ENCODE results near the gene FKBP15. TPM values are rescaled to one million over a fixed set of nuclear protein-coding genes. Genes with fewer than 3 reads are reported as not detected.

FKBP15 gene
- total and polyA plus RNA-seq, 2 donors from 2014 or later: 11.0 to 34.8 TPM

GRCh38 chr9:113221800-113222481 is 864 bp upstream of the FKBP15 start:
- no peaks in the 10 kb centered on the region for H3K36me3 ChIP-seq (ENCODE audit: control insufficient read depth in 2 of 3, insufficient read depth in 3 of 3, low read length in 3 of 3)
- peak in 1 of 5 donors; percentile 34 for DNase-seq

DNA sequence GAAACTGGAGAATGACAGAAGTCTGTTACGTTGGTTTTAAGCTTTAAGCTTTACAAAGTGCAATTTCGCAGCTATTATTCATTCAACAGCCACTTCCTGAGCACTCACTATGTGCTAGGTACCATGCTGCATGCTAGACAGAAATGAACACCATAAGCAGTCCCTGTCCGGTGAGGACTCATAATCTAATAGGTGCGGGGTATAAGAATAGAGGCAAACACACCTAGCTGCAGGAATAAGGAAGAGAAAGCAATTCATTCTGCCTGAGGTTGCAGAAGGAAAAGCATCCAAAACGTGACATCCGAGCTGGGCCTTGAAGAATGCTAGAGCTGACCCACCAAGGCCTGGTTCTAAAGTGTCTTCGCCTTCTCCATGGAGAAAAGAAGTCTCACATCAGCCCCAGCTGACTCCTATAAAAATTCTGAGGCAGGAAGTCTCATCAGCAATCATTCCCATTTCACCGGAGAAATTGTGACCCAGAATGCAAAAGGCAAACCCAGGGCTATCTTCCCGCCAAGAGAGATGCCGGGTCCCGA is 542 bp downstream of the FKBP15 start:
- H3K9me3 ChIP-seq (ENCODE audit: control insufficient read depth in 2 of 3, insufficient read depth in 1 of 3, low read length in 3 of 3): no peaks in the 10 kb centered on the region
- H3K27me3 ChIP-seq (ENCODE audit: control insufficient read depth, insufficient read depth, low read length): no peaks in the 10 kb centered on the region
- H3K36me3 ChIP-seq (ENCODE audit: control insufficient read depth in 2 of 3, insufficient read depth in 3 of 3, low read length in 3 of 3): no peaks in the 10 kb centered on the region
- peaks cover 4 to 21% (median 16%) of the 10 kb centered on the region in 3 donors for H3K4me1 ChIP-seq (ENCODE audit: control insufficient read depth in 2 of 3, insufficient read depth in 2 of 3, low read depth in 1 of 3, low read length in 3 of 3)
- FAIRE-seq (no peak), DNase-seq (no peak)
- peak overlapping the region; percentile 83 to 88 for H3K27ac ChIP-seq (ENCODE audit: low read depth in 2 of 2, low read length in 2 of 2)
- peak overlapping the region; percentile 78 to 89 (median 84) for H3K4me3 ChIP-seq (ENCODE audit: low read length in 3 of 3)
- intact Hi-C loops (cut with DNase I): no loop called here
- peak overlapping the region; percentile 81 to 92 (median 84) for H3K9ac ChIP-seq (ENCODE audit: low read length in 3 of 3)
- TF ChIP-seq, protein P1, sequence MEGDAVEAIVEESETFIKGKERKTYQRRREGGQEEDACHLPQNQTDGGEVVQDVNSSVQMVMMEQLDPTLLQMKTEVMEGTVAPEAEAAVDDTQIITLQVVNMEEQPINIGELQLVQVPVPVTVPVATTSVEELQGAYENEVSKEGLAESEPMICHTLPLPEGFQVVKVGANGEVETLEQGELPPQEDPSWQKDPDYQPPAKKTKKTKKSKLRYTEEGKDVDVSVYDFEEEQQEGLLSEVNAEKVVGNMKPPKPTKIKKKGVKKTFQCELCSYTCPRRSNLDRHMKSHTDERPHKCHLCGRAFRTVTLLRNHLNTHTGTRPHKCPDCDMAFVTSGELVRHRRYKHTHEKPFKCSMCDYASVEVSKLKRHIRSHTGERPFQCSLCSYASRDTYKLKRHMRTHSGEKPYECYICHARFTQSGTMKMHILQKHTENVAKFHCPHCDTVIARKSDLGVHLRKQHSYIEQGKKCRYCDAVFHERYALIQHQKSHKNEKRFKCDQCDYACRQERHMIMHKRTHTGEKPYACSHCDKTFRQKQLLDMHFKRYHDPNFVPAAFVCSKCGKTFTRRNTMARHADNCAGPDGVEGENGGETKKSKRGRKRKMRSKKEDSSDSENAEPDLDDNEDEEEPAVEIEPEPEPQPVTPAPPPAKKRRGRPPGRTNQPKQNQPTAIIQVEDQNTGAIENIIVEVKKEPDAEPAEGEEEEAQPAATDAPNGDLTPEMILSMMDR (IDR thresholded peaks at IDR 0.05; ENCODE audit: borderline replicate concordance, extremely low read depth, insufficient read depth): no peak

More at GRCh38 chr9:113221800-113222481, 864 bp upstream of the FKBP15 start:
- peak overlapping the region; percentile 71 to 78 for H3K27ac ChIP-seq (ENCODE audit: low read depth in 2 of 2, low read length in 2 of 2)
- TF ChIP-seq, protein P1 (IDR thresholded peaks at IDR 0.05; ENCODE audit: borderline replicate concordance, extremely low read depth, insufficient read depth): no peak
- H3K4me1 ChIP-seq (ENCODE audit: control insufficient read depth in 2 of 3, insufficient read depth in 2 of 3, low read depth in 1 of 3, low read length in 3 of 3): peaks cover 4 to 21% (median 16%) of the 10 kb centered on the region in 3 donors
- intact Hi-C loops (cut with DNase I): no loop called here
- no peak for FAIRE-seq
- no peaks in the 10 kb centered on the region for H3K27me3 ChIP-seq (ENCODE audit: control insufficient read depth, insufficient read depth, low read length)
- H3K9me3 ChIP-seq (ENCODE audit: control insufficient read depth in 2 of 3, insufficient read depth in 1 of 3, low read length in 3 of 3): no peaks in the 10 kb centered on the region
- H3K9ac ChIP-seq (ENCODE audit: low read length in 3 of 3): peak overlapping the region; percentile 85 to 97 (median 91)
- peak overlapping the region; percentile 78 to 98 (median 93) for H3K4me3 ChIP-seq (ENCODE audit: low read length in 3 of 3)

DNA sequence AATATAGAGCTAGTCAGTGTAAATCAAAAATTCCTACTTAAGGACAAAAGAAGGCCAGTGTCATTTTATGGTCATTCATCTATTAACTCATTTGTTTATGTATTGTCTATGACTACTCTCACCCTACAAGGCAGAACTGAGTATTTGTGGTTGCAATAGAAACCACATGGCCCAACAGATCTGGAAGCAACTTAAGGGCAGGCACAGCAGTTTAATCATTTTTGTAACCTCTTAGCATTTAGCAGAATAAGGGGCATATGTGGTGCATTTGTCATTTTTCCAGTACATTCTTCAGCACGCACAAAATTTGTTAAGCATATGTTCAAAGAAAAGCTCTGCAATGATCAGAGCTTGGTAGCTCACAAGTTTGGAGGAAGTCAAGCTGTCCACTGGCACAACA is 1.1 kb downstream of the FKBP15 start:
- H3K36me3 ChIP-seq (ENCODE audit: control insufficient read depth in 2 of 3, insufficient read depth in 3 of 3, low read length in 3 of 3): no peaks in the 10 kb centered on the region
- no peak for DNase-seq
- TF ChIP-seq, protein P1 (IDR thresholded peaks at IDR 0.05; ENCODE audit: borderline replicate concordance, extremely low read depth, insufficient read depth): no peak
- no peak for FAIRE-seq
- intact Hi-C loops (cut with DNase I): no loop called here
- H3K4me1 ChIP-seq (ENCODE audit: control insufficient read depth in 2 of 3, insufficient read depth in 2 of 3, low read depth in 1 of 3, low read length in 3 of 3): peaks cover 4 to 21% (median 16%) of the 10 kb centered on the region in 3 donors
- peak overlapping the region in 1 of 3 donors; percentile 81 for H3K9ac ChIP-seq (ENCODE audit: low read length in 3 of 3)
- H3K27ac ChIP-seq (ENCODE audit: low read depth in 2 of 2, low read length in 2 of 2): no peak overlapping the region
- no peaks in the 10 kb centered on the region for H3K27me3 ChIP-seq (ENCODE audit: control insufficient read depth, insufficient read depth, low read length)
- H3K9me3 ChIP-seq (ENCODE audit: control insufficient read depth in 2 of 3, insufficient read depth in 1 of 3, low read length in 3 of 3): no peaks in the 10 kb centered on the region
- H3K4me3 ChIP-seq (ENCODE audit: low read length in 3 of 3): peak overlapping the region; percentile 27 to 89 (median 78)

Measured in kidney (tissue), 14 donors.